GM12865 (cell line): ENCODE results near the gene TUT4.

Experiments used
- DNase-seq: peaks from one replicate; pipeline ENCODE4 v3.0.0; 2010; ENCODE audit warnings: low read depth
- H3K4me3 ChIP-seq: 2 replicates; pipeline ENCODE4 v1.5.1; 2011; ENCODE audit warnings: mild to moderate bottlenecking, low read depth, low read length, control low read depth
- CTCF ChIP-seq: IDR thresholded peaks from 2 replicates; pipeline ENCODE4 v1.5.1; 2011; ENCODE audit warnings: low read length, control low read depth, low read depth, inconsistent platforms; ENCODE audit not compliant: insufficient read depth; ENCODE audit errors: missing control alignments

Gene TUT4

GRCh38 chr1:52477876-52478275 is 75.0 kb downstream of the TUT4 start:
- TF ChIP-seq CTCF, result no peak
- no peak for DNase-seq

DNA sequence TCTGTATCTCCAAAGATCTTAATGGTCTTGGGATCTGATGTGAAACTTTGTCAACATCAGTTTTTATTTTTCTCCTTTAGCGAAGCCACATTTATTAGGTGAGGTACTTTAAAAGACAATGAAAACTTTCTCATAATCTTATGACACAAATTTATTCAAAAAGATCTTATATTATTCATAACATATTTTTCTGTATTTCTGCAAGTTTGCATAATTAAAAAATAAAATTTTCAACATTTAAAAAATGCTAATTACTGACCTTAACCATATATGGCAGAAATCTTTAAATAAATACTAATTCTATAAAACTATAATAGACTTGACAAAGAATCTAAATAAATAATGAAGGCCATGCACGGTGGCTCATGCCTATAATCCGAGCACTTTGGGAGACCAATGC is 75.9 kb downstream of the TUT4 start:
- H3K4me3 ChIP-seq, result no peak overlapping the region
- TF ChIP-seq CTCF, result no peak
- no peak for DNase-seq

More at GRCh38 chr1:52477876-52478275, 75.0 kb downstream of the TUT4 start:
- H3K4me3 ChIP-seq, result no peak overlapping the region

GRCh38 chr1:52474807-52475206 is 78.1 kb downstream of the TUT4 start:
- no peak for TF ChIP-seq CTCF
- DNase-seq, result peak; percentile 12
- H3K4me3 ChIP-seq, result no peak overlapping the region

- no peak for DNase-seq
- H3K4me3 ChIP-seq, result no peak overlapping the region
- TF ChIP-seq CTCF, result no peak
Observed at GRCh38 chr1:52473039-52473438, 79.9 kb downstream of the TUT4 start.

DNA sequence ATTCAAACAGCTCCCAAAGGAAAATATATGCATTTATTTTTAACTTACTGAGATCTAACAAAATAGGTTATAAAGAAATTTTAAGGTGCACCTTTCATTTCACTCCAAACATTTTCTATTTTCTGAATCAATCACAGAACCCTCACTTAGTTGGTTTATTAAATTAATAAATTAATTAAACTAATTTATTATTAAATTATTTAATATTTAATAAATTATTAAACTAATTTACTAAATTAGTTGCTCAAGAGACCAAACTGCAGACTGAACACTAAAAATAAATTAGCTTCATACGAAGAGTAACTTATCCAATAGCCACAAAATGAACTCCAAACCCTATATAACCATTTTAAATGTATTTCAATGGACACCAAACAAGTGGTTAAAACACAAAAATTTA is 80.5 kb downstream of the TUT4 start:
- TF ChIP-seq CTCF, result no peak
- no peak for DNase-seq
- no peak overlapping the region for H3K4me3 ChIP-seq

DNA sequence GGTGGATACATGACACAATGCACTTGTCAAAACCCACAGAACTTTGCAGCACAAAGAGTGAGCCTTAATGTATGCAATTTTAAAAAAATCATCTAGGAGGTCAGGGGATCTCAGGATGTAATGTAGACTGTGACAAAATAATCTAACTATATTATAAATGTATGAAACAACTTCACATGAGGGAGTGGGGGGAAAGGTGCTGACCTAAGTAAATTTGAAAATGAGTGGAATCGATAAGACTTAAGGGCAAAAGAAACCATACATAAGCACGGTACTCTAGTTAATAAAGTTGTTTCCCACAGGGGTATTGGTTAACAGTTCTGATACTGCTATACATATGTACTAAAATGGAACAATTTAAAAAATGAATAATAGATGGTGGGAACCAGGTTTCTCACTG is 83.8 kb downstream of the TUT4 start:
- TF ChIP-seq CTCF, result no peak
- H3K4me3 ChIP-seq, result no peak overlapping the region
- DNase-seq, result no peak

DNA sequence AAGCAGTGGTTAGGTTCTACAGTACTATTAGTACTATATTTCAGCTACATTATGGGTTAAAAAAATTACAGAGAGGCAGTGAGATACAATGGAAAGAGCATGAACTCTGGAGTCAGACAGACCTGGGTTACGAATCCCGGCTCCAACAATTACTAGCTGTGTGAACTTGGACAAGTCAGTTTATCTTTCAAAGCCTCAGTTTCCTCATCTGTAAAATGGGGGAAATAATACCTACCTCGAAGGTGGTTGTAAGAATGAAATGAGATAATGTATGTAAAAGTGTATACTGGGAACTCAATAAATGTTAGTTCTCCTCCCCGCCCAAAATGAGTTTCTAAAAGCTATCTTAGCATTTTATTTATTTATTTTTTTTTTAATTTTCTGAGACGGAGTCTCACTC is 89.0 kb downstream of the TUT4 start:
- DNase-seq, result no peak
- H3K4me3 ChIP-seq, result no peak overlapping the region
- no peak for TF ChIP-seq CTCF
